ENCODE data around the gene GPR176.

GPR176 gene

DNA sequence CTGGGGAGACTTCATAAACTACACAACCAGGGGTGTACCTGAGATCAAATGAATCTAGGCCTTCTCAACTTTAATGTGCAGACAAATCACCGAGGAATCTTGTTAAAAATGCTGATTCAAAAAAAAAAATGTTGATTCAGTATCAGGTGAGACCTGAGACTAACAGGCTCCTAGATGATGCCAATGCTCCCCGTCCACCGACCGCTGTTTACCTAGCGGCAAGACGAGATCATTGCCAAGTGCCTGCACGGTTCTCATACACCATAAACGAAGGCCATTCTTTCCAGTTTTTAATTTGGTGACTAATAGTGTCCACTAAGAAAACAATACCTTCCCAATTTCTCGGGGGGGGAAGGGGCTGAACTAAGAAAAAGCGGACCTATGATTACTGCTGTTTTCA is 134.9 kb downstream of the GPR176 start:
- no peak for DNase-seq (ENCODE audit: low read depth)
- TF ChIP-seq, protein P1, sequence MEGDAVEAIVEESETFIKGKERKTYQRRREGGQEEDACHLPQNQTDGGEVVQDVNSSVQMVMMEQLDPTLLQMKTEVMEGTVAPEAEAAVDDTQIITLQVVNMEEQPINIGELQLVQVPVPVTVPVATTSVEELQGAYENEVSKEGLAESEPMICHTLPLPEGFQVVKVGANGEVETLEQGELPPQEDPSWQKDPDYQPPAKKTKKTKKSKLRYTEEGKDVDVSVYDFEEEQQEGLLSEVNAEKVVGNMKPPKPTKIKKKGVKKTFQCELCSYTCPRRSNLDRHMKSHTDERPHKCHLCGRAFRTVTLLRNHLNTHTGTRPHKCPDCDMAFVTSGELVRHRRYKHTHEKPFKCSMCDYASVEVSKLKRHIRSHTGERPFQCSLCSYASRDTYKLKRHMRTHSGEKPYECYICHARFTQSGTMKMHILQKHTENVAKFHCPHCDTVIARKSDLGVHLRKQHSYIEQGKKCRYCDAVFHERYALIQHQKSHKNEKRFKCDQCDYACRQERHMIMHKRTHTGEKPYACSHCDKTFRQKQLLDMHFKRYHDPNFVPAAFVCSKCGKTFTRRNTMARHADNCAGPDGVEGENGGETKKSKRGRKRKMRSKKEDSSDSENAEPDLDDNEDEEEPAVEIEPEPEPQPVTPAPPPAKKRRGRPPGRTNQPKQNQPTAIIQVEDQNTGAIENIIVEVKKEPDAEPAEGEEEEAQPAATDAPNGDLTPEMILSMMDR (conservative IDR thresholded peaks at IDR 0.05; ENCODE audit: low read depth, low read length) = no peak
- no peak overlapping the region for H3K4me3 ChIP-seq (ENCODE audit: low read depth, low read length)

DNA sequence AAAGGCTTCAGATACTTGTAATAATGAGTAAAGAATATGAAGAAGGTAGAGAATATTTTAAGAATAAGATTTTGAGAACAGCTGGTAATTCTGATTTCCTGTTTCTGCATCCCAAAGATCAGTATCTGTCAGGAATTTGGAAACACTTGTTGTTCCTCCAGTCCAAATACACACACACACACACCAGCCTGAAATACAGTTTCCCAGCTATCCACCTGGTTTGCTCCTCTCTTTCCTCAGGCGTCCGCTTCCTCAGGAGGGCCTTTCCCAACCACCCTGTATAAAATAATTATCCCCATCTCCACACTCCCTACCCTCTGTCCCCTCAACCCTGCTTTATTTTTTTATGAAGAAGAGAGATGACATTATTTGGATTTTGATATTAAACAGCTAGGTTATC is 135.4 kb downstream of the GPR176 start:
- TF ChIP-seq, protein P1 (conservative IDR thresholded peaks at IDR 0.05; ENCODE audit: low read depth, low read length) = no peak
- no peak for DNase-seq (ENCODE audit: low read depth)
- H3K4me3 ChIP-seq (ENCODE audit: low read depth, low read length) = no peak overlapping the region

DNA sequence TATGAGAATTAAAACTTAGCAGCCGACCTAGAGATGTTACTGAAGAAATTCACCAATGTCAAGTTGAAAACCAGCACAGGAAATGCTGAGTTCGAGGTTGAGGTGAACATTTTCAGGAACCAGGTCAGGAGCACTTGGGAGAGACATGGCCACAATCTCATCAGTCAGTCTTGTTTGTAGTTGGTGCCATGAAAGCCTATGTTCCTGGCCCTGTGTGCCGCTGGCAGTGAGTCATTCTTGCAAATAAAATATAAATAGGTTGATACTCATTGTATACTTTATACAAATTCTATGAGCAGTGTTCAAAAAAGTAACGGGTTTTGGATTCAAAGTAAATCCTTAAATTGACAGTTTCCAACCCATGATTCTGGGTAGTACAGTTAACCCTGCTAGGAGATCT is 135.9 kb downstream of the GPR176 start:
- no peak overlapping the region for H3K4me3 ChIP-seq (ENCODE audit: low read depth, low read length)
- TF ChIP-seq, protein P1 (conservative IDR thresholded peaks at IDR 0.05; ENCODE audit: low read depth, low read length) = no peak
- no peak for DNase-seq (ENCODE audit: low read depth)

DNA sequence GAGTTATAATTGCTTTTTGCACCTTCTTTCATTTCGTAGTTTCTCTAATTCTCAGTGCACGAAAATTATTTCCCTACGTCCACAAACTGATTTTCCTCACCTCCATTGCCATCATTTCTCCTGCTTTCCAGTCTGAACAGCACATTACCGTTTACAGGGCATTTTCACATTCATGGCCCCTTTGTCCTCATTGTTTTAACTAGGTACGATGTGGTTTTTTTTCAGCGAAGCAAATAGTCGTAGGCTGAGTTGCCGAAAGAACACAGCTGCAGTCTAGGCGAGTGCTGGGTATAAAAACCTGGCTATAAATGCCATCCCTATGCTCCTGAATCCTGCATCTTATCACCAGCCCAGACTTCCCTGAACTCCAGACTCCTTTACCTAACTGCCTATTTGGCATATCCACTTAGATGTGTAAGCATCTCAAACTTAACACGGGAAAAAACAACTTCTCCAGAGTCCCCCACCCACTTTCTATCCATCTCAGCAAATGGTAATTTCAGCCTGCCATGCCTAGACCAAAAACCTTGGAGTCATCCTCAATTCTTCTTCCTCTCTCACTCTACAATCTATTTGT is 136.7 kb downstream of the GPR176 start:
- peak; percentile 30 for DNase-seq (ENCODE audit: low read depth)
- peak overlapping the region; percentile 84 for H3K4me3 ChIP-seq (ENCODE audit: low read depth, low read length)
- TF ChIP-seq, protein P1 (conservative IDR thresholded peaks at IDR 0.05; ENCODE audit: low read depth, low read length) = no peak

DNA sequence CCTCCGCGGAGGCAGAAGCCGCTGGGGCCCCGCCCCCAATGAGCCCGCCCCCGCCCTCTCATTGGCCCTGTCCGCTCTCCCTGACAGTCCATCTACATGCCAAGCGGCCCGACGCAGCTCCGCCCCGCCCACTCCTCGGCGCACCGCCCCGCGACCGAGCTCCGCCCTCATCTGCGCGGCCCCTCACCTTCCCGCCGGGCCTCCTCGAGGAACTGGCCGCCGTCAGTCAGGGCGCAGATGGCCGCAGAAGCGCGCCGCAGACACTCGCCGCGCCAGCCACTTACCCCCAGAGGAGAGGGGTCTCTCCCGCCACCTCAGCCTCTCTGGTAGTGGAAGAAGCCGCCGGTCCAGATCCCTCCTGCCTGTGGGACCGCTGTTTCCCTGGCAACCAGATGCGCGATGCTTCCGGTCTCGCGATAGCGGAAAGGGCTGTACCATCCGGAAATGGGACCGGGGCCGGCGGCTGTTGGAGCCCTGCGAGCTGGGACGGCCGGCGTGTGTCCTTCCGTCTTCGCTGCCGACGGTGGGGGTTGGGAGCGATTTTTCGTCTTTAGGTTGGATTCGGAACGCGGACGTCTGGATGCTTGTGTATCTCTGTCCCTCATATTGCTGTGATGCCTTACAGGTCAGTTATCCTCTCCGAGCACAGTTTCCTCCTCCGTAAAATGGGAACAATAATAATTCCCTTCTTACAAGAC is 137.5 kb downstream of the GPR176 start, which contains the start of gene FSIP1:
TSS of gene FSIP1 (minus strand) at position 401 of the 698 bp plus-strand sequence. CDS start 6,317 bp downstream, outside the sequence.
- TF ChIP-seq, protein P1 (conservative IDR thresholded peaks at IDR 0.05; ENCODE audit: low read depth, low read length) = no peak
- peak; percentile 98 for DNase-seq (ENCODE audit: low read depth)
- peak within 1 kb of the TSS; percentile 84 for H3K4me3 ChIP-seq (ENCODE audit: low read depth, low read length)

DNA sequence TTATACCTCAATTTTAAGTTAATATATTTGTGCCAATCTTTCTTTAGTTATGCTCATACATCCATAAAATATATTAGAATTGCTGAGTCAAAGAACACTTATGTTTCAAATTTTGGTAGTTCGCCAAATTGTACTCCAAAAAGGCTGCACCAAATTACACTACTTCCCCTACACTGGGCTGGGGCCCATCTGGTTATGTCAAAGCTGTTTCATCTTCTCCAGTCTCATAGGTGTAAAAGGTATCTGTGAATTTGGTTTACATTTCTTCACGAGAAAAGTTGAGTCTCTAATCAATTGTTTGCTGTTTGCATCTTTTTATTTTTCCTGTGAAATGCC is 138.1 kb downstream of the GPR176 start:
- TF ChIP-seq, protein P1 (conservative IDR thresholded peaks at IDR 0.05; ENCODE audit: low read depth, low read length) = no peak
- peak overlapping the region; percentile 39 for H3K4me3 ChIP-seq (ENCODE audit: low read depth, low read length)
- DNase-seq (ENCODE audit: low read depth) = no peak

All from choroid plexus epithelial cell (primary cell).